ENCODE data around the gene NOL6. TPM values are rescaled to one million over a fixed set of nuclear protein-coding genes. Genes with fewer than 3 reads are reported as not detected.
A peak's percentile ranks its signal among the peaks of the same experiment; 100 is the strongest.

Gene NOL6
- polyA plus RNA-seq, 2 of the 4 experiments (the other 2 are of a cell fraction), result 49.5 to 52.0 TPM

DNA sequence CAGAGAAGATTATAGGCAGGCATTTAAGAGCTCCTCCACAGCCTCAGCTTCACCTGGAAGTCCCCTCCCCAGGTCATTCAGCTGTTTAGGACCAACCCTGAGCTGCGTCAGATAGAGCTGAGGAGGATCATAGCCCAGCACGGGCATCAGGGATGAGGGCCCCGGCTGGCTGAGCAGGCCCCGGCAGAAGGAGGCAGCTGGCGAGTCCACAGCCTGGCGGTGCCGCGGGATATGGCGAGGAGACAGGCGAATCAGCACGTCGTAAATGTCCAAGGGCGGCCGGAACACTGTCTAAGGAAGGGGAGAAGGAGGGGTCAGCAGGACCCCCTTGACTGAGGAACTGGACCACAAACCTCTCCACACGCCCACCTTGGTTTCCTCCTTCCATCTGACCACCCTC, 10.6 kb downstream of the NOL6 start:
- Histone ChIP-seq H3K27ac (no peak overlapping the region), H3K4me2 (no peak overlapping the region), H3K4me1 (peaks cover 10% of the 10 kb centered on the region), H3K9me3 (no peaks in the 10 kb centered on the region), H3K4me3 (no peak overlapping the region)
- POLR2A ChIA-PET, result interaction anchor here (0.6 kb wide), 1 partner anchor 438 kb away, joined by 3 read pairs; the partner anchor contains the start of gene DNAJA1
- no peak for TF ChIP-seq GATA3 (IDR thresholded peaks at IDR 0.05; ENCODE audit: borderline replicate concordance)
- TF ChIP-seq, protein P1, sequence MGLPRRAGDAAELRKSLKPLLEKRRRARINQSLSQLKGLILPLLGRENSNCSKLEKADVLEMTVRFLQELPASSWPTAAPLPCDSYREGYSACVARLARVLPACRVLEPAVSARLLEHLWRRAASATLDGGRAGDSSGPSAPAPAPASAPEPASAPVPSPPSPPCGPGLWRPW (IDR thresholded peaks at IDR 0.05), result no peak
- TF ChIP-seq CHD4 (IDR thresholded peaks at IDR 0.05; ENCODE audit: borderline replicate concordance), result no peak
- TF ChIP-seq ESRRA (IDR thresholded peaks at IDR 0.05; ENCODE audit: borderline replicate concordance, low read length), result no peak
- TF ChIP-seq JUNB (IDR thresholded peaks at IDR 0.05), result no peak
- TF ChIP-seq RARB (CRISPR knock-in tag; IDR thresholded peaks at IDR 0.05), result no peak
- TF ChIP-seq ZFP36 (IDR thresholded peaks at IDR 0.05; ENCODE audit: borderline replicate concordance, partially characterized antibody), result no peak
- TF ChIP-seq NPAS2 (CRISPR knock-in tag; IDR thresholded peaks at IDR 0.05; ENCODE audit: borderline replicate concordance), result no peak
- no peak for TF ChIP-seq PHF8 (IDR thresholded peaks at IDR 0.05; ENCODE audit: borderline replicate concordance, low read depth)
- no peak for TF ChIP-seq RNF2 (IDR thresholded peaks at IDR 0.05; ENCODE audit: borderline replicate concordance, low read depth)
- no peak for TF ChIP-seq HOXA7 (CRISPR knock-in tag; IDR thresholded peaks at IDR 0.05)
- TF ChIP-seq SREBF2 (IDR thresholded peaks at IDR 0.05), result no peak
- DNase-seq (ENCODE audit: low read depth in 1 of 2, low spot score in 1 of 2), result no peak
- CTCF ChIA-PET, result interaction anchor here (1.3 to 41.9 kb wide), 9 partner anchors 3 to 259 kb away, joined by 3 to 834 read pairs (median 147); partner anchors contain the start of genes AQP3, AQP7 and NOL6
- FAIRE-seq, result no peak
- no peak for ATAC-seq
- 96% methylated on average over 15 of the region's 15 CpGs for WGBS (ENCODE audit: missing lambda C conversion rate)

DNA sequence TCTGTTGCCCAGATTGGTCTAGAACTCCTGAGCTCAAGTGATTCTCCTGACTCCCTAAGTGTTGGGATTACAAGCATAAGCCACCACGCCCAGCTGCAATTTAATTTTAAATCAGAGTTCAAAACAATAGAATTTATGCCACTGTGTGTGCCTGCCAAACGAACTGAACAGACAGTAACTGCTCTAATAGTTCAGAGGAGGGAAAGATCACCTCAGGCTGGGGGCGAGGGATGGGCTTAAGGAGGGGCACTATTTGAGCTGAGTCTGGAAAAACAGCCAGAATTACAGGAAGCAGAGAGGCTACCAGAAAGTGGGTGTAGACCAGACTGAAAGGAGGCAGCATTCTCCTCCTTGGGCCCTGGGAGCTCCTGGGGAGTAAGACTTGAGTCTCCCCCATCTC, 12.2 kb downstream of the NOL6 start:
- POLR2A ChIA-PET, result no interaction called here
- DNase-seq (ENCODE audit: low read depth in 1 of 2, low spot score in 1 of 2) (no peak), ATAC-seq (no peak), FAIRE-seq (no peak)
- H3K4me3 ChIP-seq, result no peak overlapping the region
- H3K27ac ChIP-seq, result peak overlapping the region in 1 of 2 experiments; percentile 30; a peak in 1 of 6 replicates
- CTCF ChIA-PET, result interaction anchor here (7.8 to 41.9 kb wide), 6 partner anchors 5 to 176 kb away, joined by 63 to 834 read pairs (median 238); partner anchors contain the start of genes AQP3, AQP7 and NOL6
- H3K4me2 ChIP-seq, result no peak overlapping the region
- no peak for TF ChIP-seq USF2 (IDR thresholded peaks at IDR 0.05)
- TF ChIP-seq, protein P2, sequence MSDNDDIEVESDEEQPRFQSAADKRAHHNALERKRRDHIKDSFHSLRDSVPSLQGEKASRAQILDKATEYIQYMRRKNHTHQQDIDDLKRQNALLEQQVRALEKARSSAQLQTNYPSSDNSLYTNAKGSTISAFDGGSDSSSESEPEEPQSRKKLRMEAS (IDR thresholded peaks at IDR 0.05), result no peak
- no peak for TF ChIP-seq RARB (CRISPR knock-in tag; IDR thresholded peaks at IDR 0.05)
- TF ChIP-seq ZSCAN20 (CRISPR knock-in tag; IDR thresholded peaks at IDR 0.05), result no peak
- no peak for TF ChIP-seq REST (IDR thresholded peaks at IDR 0.05)
- no peak for TF ChIP-seq FOSB (CRISPR knock-in tag; IDR thresholded peaks at IDR 0.05)
- no peak for TF ChIP-seq CHD2 (IDR thresholded peaks at IDR 0.05; ENCODE audit: low read length, partially characterized antibody)
- TF ChIP-seq, protein P3, sequence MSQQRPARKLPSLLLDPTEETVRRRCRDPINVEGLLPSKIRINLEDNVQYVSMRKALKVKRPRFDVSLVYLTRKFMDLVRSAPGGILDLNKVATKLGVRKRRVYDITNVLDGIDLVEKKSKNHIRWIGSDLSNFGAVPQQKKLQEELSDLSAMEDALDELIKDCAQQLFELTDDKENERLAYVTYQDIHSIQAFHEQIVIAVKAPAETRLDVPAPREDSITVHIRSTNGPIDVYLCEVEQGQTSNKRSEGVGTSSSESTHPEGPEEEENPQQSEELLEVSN (IDR thresholded peaks at IDR 0.05; ENCODE audit: borderline replicate concordance, low read depth), result no peak
- no peak for TF ChIP-seq EHMT2 (IDR thresholded peaks at IDR 0.05; ENCODE audit: low read depth)
- no peak for TF ChIP-seq HOXA7 (CRISPR knock-in tag; IDR thresholded peaks at IDR 0.05)
- no peak for TF ChIP-seq RFX5 (IDR thresholded peaks at IDR 0.05)
- no peak for TF ChIP-seq CTCF (IDR thresholded peaks at IDR 0.05)
- no peaks in the 10 kb centered on the region for H3K9me3 ChIP-seq
- 75% methylated on average over 3 of the region's 3 CpGs for WGBS (ENCODE audit: missing lambda C conversion rate)
- H3K4me1 ChIP-seq, result peaks cover 15% of the 10 kb centered on the region
